Stimulated activated naive CD4-positive, alpha-beta T cell treated with Interleukin-2 at 50 U/mL for 16 hours (primary cell): Measurements from ENCODE around the gene CYB5R3.

Experiments used
- DNase-seq: peaks from one replicate; lab custom pipeline; 2025; lab: John Stamatoyannopoulos, UW

Gene CYB5R3

DNA sequence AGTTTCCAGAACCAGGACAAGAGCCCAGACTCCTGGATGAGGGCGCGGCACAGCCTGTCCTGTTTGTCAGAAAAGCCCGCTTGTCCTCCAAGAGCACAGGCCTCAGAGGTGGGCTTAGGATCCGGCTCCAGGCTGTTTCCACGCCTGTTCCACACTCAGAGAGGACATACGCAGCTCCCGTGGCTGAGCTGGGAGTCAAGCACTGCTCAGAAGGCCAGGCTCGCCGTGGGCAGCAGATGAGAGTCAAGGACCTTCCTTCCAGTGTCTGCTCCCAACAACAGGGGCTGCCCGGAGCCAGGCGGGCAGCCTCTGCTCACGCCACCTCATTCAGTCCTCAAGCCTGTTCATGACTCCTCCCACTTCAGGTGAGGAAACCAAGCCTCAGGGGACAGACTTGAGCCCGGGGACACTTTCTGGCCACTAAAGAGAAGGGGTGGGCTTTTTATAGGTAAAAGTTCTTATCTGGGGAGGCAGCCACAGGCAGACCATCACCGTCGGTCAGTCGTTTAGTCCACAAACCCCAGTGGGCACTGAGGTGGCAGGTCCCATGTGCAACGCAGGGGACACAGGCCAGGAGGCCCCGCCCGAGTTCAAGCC, 3.8 kb downstream of the CYB5R3 start:
- DNase-seq = no peak

DNA sequence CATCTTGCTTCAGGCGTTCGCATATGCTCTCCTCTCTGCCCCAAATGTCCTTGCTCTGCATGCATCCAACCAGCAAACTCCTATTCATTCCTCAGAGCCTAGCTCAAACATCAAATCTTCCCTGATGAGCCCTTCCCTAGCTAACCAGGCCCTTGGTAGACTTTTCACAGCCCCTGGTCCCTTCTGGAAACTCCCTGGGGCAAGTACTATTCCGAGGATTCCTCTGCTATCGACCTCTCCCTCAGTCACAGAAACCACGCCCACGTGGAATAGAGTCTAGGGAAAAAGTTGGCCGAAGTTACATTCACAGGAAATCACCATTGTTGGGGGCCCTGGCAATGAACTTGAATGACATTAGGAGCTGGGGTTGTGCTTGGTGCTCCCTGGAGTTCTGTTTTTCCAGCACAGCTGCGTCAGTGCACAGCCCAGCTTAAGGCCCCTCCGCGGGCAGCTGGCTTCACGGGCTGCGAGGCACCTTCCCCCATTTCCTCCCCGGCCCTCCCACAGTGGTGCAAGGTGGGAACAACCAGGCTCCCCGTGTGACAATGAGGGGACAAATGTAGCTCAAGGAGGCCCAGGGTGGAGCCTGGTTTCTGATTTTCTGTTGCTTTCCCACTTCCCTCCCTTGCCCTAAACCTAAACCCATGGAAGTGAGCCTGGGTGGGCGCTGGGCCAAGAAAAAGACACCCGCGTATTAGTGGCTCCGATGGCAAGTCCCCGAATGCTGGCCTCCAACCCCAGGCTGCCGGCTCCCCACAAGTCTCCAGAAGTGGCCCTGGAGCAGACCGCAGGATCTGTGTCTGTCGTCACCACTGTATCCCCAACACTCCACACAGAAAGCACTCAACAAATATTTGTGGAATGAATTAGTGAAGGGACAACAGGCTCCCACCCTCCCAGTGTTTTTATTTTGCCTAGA, 4.5 kb downstream of the CYB5R3 start:
- no peak for DNase-seq

GRCh38 chr22:42643634-42644421, 5.4 kb downstream of the CYB5R3 start:
- DNase-seq = no peak

DNA sequence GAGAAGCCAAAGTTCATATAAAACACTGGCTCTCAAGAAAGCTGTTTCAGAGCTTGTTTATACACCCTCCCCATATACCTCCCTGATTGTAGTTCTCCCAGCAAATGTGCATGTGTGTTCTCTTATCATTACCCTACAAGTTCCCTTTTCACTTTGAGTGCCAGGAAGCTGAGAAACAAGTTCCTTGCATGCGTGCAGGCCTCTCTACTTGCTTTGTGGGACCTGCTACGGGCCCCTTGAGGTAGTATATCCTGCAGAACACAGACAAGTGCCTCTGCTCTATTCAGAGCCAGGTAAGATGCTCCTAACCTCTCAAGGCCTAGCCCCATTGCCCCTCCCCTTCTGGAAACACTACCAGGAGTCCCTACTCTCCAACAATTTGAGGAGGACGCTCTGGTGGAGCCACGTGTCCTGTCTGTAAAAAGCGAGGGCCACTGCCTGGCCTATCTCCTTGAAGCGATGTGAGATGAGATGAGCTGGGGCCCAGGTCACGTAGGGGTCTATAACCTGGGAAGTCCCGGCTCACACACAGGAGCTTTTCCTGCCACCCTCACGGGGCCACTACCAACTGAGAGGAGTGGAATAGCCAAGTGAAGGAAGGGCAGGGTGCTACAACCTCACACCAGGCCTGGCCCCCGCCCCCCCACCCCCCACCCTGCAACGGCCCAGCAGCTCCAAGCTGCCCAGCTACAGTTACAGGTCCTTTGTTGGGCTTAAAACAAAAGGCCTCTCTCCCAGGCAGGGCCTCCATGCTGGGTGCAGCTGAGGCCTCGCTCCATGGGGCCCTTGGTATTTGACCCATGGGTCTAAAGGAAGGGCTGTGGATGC, 6.2 kb downstream of the CYB5R3 start:
- DNase-seq = no peak

DNA sequence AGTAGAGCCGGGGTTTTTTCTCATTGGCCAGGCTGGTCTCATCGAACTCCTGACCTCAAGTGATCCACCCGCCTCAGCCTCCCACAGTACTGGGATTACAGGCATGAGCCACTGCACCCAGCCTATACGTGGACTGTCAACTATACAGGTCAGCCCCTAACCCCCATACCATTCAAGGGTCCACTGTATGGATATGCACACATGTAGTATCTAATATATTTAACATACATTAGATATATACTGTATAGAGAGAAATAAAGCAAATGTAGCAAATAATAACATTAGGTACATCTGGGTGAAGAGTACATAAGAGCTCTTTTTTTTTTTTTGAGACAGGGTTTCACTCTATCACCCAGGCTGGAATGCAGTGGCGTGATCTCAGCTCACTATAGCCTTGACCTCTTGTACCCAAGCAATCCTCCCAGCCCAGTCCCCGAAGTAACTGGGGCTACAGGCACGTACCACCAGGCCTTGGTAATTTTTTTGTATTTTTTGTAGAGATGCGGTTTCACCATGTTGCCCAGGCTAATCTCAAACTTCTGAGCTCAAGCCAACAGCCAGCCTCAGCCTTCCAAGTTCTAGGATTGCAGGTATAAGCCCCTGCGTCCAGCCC, 7.3 kb downstream of the CYB5R3 start:
- DNase-seq = no peak

GRCh38 chr22:42639541-42640241, 9.5 kb downstream of the CYB5R3 start:
- no peak for DNase-seq

GRCh38 chr22:42637555-42637954, 11.6 kb downstream of the CYB5R3 start:
- DNase-seq = no peak

GRCh38 chr22:42636506-42636905, 12.7 kb downstream of the CYB5R3 start:
- DNase-seq = no peak

DNA sequence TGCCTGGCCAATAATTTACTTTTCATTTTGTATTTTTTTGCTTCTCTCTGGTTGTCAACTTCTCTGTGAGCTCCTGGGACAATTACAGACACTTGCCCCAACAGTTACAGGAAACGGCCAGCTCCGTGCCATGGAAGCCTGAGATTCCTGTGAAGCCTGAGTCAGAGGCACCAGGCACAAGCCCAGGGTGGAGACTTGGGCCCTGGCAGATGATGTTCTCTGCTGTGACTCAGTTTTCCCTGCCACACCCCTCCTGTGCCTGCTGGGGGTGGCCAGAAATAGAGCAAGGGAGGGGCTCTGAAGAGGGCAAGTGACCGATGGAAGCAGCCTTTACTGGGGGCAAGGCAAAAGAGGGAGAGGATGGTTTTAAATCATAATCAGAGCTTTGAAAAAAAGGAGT, 13.7 kb downstream of the CYB5R3 start:
- no peak for DNase-seq

DNA sequence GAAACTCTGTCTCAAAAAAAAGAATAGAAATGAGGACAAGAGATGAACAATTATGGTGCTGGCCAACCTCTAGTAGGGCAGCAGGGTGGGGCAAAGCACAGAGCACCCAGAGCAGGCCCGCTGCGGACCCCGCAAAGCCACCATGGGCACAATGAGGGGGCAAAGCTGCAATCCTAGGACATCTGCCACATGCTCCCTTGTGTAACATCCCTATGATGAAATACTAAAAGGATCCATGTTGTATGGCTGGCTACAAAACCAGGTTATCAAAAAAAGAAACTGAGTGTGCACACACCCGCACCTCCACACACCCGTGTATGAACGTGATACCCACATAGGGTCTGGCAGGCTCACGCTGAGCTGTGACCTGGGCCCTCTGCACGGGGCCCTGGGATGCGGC, 16.2 kb downstream of the CYB5R3 start:
- no peak for DNase-seq

DNA sequence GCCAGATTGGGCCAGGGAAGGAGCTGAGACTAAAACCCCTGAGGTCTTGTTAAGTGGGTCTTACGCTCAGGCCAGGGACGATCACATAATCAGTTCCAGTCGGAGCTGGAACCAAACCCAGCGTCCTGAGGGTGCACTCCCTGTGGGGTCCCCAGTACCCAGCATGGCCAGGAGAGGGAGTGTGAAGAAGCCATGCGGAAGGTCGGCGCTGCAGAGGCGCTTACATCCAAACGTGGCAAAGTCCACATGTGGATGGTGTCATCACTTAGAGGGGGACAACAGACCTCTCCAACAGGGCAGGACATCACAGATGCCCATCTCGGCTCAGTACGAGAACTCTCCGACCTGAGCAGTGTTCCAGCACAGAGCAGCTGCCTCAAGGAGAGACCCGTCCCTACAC, 17.1 kb downstream of the CYB5R3 start:
- no peak for DNase-seq

DNA sequence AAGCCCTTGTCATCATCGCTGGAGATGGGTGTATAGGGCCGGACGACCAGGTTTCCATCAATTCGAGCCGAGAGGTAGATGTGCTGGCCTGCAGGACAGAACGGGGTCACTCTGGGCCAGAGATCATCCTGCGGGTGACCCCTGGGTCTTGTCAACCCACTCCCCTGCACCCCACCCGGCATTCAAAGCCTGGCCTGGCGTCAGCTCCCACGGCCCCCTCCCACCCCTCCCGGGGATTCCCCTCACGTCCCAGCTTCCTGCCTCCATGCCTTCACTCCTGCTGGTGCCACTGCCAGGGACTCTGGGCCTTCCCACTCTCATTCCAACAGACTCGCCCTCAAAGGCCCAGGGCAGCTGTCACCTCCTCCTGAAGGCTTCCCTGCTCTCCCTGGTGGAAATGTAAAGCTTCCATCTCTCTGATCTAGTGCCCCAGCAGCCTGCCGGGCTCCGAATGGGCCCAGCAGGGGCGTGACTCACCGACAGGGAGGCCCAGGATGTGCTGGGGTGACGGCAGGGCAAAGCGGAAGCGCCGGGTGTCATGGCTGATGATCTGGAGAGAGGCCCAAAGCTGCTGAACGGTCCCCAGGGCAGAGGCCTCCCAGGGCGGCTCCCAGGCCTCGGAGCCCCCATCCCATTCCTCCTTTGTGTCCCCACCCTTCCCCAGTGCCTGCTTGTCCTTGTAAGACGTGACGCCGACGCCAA, 18.1 kb downstream of the CYB5R3 start:
- no peak for DNase-seq

- DNase-seq = no peak
These were observed 19.0 kb downstream of the CYB5R3 start for GRCh38 chr22:42630211-42630610.

DNA sequence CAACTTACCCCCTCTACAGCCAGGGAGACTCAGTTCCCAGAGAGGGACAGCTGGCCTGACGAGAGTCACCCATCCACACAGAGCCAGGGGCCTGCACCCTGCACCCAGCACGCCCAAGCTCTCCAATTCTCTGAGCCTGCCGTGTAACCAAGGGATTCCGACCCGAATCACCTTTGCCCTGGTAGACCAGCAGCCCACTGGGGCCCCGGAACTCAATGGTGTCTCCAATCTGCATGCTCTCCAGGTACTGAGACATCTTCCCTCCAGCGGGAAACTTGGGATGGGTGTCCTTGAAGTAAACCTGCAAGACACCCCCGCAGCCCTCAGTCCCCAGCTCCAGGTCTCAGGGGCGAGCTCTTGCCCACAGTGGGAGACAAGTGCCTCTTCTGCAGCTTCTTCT, 21.2 kb downstream of the CYB5R3 start:
- DNase-seq = no peak

GRCh38 chr22:42626951-42627625, 22.1 kb downstream of the CYB5R3 start:
- no peak for DNase-seq

GRCh38 chr22:42626431-42626830, 22.8 kb downstream of the CYB5R3 start:
- DNase-seq = no peak

DNA sequence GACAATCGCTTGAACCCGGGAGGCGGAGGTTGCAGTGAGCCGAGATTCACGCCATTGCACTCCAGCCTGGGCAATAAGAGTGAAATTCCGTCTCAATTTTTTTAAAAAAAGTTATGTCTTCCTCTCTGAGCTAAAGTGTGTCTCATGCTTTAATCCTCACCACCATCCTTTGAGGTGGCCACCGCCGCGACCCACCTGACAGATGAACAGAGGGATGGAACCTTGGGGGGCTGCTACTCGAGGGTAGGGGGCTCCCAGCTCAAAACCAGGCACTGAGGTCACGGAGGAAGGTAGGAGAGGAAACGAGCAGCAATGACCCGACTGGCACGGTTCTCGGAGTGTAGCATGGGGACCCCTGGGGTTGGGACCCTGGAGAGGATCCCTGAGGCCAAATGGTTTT, 23.8 kb downstream of the CYB5R3 start:
- DNase-seq = no peak

GRCh38 chr22:42624551-42625106, 24.6 kb downstream of the CYB5R3 start:
- no peak for DNase-seq

GRCh38 chr22:42623756-42624441, 25.3 kb downstream of the CYB5R3 start:
- DNase-seq = no peak
